GM19193 (cell line): ENCODE measurements around the gene LDB1.

Source experiments
- POLR2A ChIP-seq: IDR thresholded peaks from 4 replicates; pipeline ENCODE4 v1.6.1; 2011; ENCODE audit not compliant: insufficient read depth, insufficient read length; ENCODE audit errors: extremely low read depth

LDB1 gene, protein sequence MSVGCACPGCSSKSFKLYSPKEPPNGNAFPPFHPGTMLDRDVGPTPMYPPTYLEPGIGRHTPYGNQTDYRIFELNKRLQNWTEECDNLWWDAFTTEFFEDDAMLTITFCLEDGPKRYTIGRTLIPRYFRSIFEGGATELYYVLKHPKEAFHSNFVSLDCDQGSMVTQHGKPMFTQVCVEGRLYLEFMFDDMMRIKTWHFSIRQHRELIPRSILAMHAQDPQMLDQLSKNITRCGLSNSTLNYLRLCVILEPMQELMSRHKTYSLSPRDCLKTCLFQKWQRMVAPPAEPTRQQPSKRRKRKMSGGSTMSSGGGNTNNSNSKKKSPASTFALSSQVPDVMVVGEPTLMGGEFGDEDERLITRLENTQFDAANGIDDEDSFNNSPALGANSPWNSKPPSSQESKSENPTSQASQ

DNA sequence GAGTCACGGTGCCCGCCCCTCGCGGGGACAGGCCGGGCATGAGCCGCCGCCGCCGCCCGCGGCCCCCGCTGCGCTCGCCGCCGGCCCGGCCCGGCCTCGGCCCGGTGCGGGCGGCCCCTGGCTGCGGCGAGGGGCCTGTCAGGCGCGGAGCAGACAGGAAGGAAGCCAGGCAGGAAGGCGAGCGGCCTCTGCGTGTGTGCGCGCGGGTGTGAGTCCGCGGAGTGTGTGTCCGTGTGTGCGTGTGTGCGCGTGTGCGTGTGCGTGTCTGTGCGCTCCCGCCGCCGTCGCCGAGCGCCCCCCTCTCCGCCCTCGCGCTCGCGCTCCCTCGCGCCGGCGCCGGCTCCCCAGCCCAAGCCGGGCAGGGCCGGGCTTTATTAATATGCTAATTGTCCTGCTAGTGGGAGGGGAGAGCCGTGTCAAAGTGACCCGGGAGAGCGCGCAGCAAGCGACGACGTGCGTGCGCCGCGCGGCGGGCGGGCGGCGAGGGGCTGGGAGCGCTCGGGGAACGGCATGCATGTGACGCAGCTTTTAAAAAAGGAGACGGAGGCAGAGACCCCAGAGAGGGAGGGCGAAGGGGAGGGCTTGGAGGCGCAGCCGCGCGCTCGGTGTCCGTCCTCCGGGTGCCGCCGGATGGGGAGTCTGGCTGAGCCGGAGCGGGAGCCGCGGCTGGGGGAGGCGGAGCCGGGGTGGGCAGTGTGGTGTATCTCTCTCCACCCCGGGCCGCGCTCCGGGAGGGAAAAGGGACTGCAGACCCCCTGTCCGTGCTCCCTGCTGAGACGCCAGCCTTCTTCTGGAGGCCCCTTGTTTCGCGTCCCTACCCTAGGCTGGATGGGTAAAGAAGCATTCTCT, at the start of gene LDB1:
Gene LDB1 (minus strand): TSS at position 227 of the 849 bp plus-strand sequence. CDS start 258 bp downstream, outside the sequence.
- TF ChIP-seq POLR2A, result peak; percentile 63

DNA sequence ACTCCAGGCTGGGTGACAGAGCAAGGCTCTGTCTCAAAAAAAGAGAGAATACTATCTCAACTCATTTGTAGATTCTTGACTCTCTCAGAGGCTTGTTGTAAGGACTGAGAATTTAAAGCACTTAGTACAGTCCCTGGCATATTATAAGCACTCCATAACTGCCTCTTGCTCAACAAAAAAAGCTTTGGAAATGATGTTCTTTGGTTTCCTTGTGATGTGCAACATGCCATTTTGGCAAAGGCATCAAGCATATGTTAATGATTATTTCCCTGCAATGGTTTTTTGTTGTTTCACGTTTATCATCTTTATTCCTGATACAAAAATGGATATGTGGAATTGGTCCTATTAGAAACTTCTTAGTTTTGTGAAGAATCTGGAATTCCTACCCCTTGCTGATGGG, 47.7 kb upstream of the LDB1 start:
- no peak for TF ChIP-seq POLR2A

DNA sequence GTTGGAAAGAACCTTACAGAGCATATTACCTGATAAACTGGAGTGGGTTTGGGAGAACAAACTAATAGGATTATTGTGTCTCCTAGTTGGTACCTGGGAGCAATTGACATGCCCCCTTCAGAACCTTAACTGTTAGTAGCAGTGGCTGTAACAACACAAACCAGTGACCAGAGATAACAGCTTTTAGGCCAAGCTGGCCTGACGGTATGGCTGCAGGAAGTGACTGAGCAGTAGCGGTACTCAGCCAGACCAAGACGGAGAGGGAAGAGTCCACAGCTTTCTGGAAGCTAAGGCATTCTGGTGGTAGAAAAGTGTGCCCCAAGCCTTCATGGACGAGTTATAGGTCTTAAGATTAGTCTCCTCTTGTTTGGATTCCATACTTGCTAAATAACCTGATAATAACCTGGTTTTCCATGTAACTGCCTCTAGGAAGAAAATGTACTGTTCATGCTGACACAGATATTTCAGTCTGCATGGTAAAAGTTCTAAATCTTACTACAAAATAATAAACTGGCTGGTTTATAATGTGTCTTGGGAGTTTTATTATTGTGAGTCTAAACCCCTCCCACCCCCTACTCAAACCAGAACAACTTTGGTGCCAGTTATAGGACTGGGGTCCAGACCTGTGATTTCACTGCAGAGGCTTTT, 43.3 kb upstream of the LDB1 start:
- no peak for TF ChIP-seq POLR2A

DNA sequence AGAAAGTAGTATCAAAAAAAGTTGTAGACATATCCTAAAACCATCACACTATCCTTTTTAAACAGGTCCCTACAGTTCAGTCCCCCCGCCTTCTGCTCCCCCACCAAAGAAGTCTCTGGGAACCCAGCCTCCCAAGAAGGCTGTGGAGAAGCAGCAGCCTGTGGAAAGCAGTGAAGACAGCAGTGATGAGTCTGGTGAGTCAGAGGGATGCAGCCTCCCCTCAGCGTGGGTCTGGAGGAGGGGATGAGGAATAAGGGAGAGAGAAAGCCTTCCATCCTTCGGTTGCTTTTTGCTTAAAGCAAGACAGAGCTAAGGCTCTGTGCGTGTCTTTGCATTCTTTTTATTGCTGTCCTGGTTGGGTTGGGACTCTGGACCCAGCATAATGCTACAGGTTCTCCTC, 39.7 kb upstream of the LDB1 start:
- TF ChIP-seq POLR2A, result no peak

DNA sequence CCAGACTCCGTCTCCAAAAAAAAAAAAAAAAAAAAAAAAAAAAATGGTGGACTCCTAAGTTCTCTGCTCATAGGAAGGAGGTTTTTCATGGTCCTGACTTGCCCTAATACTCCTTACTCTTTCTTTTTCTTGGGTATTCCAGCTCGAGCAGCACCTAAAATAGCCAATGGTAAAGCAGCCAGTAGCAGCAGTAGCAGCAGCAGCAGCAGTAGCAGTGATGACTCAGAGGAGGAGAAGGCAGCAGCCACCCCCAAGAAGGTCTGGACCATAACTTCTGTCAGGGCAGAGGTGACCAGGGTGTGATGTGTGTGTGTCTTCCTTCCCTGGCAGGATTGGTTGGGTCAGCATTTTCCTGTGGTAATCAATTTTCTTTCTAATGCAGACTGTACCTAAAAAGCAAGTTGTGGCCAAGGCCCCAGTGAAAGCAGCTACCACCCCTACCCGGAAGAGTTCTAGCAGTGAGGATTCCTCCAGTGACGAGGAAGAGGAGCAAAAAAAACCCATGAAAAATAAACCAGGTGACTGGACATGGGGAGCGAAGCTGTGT, 39.0 kb upstream of the LDB1 start:
- TF ChIP-seq POLR2A, result no peak

DNA sequence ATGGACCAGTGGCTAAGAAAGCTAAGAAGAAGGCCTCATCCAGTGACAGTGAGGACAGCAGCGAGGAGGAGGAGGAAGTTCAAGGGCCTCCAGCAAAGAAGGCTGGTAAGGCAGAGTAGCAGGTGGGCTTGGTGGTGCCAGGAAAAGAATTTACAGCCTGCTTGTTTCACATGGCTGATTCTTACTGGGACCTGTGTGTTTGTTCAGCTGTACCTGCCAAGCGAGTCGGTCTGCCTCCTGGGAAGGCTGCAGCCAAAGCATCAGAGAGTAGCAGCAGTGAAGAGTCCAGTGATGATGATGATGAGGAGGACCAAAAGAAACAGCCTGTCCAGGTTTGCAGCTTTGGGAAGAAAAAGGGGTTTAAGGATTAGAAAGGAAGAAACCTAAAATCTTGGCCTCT, 37.1 kb upstream of the LDB1 start:
- TF ChIP-seq POLR2A, result no peak

DNA sequence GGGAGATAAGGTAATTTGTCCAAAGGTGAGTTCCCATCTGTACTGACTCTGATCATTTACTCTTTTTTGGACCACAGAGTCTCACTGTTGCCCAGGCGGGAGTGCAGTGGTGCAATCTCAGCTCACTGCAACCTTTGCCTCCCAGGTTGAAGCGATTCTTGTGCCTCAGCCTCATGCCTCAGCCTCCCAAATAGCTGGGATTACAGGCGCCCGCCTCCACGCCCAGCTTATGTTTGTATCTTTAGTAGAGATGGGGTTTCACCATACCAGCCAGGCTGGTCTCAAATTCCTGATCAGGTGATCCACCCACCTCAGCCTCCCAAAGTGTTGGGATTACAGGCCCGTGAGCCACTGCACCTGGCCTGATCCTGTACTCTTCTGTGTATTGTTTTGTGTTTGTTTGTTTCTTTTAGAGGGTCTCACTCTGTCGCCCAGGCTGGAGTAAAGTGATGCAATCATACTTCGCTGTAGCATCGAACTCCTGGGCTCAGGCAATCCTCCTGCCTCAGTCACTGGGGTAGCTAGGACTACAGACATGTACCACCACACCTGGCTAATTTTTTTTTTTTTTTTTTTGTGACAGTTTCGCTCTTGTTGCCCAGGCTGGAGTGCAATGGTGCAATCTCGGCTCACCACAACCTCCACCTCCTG, 34.4 kb upstream of the LDB1 start:
- no peak for TF ChIP-seq POLR2A

DNA sequence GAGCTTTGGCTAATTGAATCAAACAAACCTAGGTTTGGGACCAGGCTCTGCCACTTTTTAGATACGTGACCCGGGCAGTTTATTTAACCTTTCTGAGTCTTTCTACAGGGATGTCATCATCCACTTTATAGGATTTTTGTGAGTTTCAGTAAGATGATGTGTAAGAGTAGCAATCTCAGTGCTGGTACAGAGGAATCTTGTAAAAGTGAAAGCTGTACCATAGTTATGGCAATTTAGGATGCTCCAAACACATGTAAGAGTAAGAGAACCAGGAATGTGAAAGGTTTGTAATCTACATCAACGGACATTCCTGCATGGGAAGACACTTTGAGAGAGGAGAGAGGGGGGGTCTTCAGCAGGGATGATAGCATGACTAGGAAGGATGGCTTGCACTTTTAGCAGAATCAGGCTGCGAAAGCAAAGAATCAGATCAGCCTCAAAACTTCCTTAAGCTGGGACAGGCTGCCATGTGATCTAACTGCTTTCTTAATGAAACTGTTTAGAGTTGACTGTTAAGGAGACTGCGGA, 33.0 kb upstream of the LDB1 start:
- TF ChIP-seq POLR2A, result no peak

DNA sequence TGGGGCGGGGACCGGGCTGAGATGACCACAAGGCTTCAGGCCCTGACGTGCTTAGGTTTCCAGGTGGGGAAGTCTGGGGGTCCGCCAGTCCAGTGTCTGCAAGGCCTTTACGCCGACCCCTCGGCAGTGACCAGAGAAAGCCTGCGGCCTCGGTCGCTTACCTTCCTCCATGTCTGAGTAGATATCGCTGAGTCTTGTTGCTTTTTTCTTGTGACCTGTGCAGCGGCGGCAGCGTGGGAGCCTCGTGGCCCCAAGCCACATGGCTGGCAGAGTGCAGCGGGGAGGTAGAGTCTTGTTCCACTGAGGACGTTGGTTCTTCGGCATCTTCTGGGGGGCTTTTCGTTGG, 32.4 kb upstream of the LDB1 start:
- no peak for TF ChIP-seq POLR2A

DNA sequence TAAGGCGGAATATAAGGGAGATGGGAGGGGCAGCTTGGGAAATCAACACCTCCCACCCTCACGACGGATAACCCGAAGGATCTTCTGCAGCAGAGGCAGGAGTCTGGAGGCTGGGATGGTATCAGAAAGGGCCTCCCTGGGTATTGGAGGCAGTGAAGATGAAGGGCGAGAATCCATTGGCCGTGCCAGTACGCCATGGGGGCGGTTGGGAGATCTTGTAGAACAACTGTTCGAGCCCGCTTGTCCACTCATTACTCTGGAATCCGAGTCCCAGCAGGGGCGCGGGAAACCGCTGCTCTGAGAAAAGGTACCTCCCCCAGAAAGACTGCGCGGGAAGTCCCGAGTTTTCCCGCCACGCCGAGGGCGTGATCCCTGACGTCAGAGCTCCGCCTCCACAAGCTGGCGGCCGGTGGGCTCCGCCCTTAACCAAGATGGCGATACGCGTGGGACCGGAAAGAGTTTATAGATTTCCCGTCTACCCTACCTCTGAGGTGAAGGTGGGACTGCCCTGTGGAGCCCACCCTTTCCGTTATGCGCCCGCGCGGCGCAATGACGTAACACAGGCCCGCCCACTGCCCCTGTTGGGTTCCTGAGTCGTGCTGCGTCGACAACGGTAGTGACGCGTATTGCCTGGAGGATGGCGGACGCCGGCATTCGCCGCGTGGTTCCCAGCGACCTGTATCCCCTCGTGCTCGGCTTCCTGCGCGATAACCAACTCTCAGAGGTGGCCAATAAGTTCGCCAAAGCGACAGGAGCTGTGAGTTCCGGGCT, 31.8 kb upstream of the LDB1 start, which contains the start of gene NOLC1:
Gene NOLC1 (plus strand): TSS at position 616 of the 771 bp plus-strand sequence. CDS start 22 bp downstream, at position 638.
- TF ChIP-seq POLR2A, result peak; percentile 92

DNA sequence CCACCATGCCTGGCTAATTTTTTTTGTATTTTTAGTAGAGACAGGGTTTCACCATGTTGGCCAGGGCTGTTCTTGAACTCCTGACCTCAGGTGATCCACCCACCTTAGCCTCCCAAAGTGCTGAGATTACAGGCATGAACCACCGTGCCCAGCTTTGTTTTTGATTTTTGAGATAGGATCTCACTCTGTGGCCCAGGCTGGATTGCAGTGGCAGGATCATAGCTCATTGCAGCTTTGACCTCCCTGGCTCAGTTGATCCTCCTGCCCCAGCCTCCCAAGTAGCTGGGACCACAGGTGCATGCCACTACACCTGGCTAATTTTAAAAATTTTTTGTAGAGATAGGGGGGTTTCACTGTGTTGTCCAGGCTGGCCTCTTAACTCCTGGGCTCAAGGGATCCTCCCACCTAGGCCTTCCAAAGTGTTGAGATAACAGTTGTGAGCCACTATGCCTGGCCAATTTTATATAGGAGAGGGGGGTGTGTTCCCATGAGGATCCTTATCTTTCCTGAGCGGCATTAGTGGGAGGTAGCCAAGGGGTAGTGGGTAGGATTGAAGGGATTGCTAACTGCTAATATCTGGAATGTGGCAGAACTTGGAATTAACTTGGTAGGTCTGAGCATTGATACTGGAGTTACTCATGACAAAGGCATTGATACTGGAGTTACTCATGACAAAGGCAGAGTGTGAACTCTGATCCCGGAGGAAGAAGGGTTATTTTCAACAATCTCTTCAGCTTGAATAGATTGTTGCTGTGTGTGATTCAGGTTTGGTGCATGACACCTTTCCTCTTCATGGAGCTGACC, 31.0 kb upstream of the LDB1 start:
- no peak for TF ChIP-seq POLR2A

DNA sequence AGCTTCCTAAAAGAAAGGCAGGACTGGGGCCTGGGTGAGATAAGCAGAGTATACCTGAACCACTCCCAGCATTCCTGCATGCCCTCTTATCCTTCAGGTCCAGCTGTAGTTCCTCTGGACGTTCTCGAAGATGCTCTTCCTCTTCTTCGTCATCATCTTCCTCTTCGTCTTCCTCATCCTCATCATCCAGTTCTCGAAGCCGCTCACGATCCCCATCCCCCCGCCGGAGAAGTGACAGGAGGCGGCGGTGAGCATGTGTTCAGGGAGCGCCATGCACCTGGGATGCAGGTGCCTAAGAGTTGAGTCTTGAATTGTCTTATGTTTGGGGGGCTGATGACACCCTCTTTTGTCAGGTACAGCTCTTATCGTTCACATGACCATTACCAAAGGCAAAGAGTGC, 28.1 kb upstream of the LDB1 start:
- TF ChIP-seq POLR2A, result peak; percentile 13

DNA sequence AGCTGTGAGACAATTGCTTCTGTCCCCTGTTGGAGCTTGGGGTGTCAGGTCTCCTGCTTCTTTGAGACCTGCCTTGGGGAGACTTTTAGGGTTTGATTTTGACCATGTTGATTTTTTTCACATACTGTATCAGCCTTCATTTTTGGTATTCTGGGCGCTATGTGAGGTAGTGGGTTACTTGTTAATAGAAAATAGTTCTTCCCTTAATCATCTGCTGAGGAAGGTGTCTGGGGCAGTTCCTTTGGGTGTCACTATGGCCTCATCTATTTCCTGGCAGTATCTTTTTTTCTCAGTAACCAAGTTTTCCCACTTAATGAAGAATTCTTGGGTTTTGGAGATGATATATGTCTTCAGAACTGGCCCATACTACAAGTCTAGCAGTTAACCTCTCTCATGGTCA, 27.4 kb upstream of the LDB1 start:
- no peak for TF ChIP-seq POLR2A

DNA sequence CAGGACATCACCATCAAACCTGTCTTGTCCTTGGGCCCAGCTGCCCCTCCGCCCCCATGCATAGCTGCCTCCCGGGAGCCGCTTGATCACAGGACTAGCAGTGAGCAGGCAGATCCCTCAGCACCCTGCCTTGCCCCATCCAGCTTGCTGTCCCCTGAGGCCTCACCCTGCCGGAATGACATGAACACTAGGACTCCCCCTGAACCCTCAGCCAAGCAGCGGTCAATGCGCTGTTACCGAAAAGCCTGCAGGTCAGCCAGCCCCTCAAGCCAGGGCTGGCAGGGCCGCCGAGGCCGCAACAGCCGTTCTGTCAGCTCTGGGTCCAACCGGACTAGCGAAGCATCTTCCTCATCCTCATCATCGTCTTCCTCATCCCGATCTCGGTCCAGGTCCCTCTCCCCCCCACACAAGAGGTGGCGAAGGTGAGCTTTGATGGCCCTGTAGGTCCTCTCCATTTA, 26.8 kb upstream of the LDB1 start:
- no peak for TF ChIP-seq POLR2A
